Progenitor cell of endocrine pancreas (in vitro differentiated cells): ENCODE results near the gene CDH13. TPM values are rescaled to one million over a fixed set of nuclear protein-coding genes. Genes with fewer than 3 reads are reported as not detected.

Experiments
- DNase-seq: peaks from one replicate; pipeline ENCODE4 v3.0.0; 2021; ENCODE audit warnings: low spot score; ENCODE audit not compliant: unreplicated experiment
- H3K27ac Mint-ChIP-seq: 2 replicates; pipeline ENCODE4 v1.8.0; 2021; ENCODE audit warnings: mild to moderate bottlenecking, moderate library complexity, mixed read lengths
- H3K27me3 Mint-ChIP-seq: 2 replicates; pipeline ENCODE4 v1.8.0; 2021; ENCODE audit warnings: mixed read lengths
- H3K36me3 Mint-ChIP-seq: 2 replicates; pipeline ENCODE4 v1.8.0; 2022; ENCODE audit warnings: mixed read lengths; ENCODE audit not compliant: insufficient read depth
- H3K4me1 Mint-ChIP-seq: 2 replicates; pipeline ENCODE4 v1.8.0; 2021; ENCODE audit warnings: low read depth, mixed read lengths
- H3K4me3 Mint-ChIP-seq: 2 replicates; pipeline ENCODE4 v1.8.0; 2021; ENCODE audit warnings: low read depth, mild to moderate bottlenecking, moderate library complexity, mixed read lengths
- H3K9me3 Mint-ChIP-seq: 2 replicates; pipeline ENCODE4 v1.8.0; 2021; ENCODE audit warnings: low read depth, mixed read lengths
- CTCF ChIP-seq: fragments of 200-600 bp; sonication (generic); IDR thresholded peaks from one replicate; pipeline ENCODE4 v1.5.0; 2021; ENCODE audit warnings: antibody characterized with exemption, mild to moderate bottlenecking; ENCODE audit not compliant: unreplicated experiment
- total RNA-seq: library from RNA; stranded (reverse); gene quantifications from 2 replicates; pipeline ENCODE4 v1.2.1, GENCODE V29; 2021

Gene CDH13
- total RNA-seq, 1 donor from 2014 or later: 0.38 TPM

- H3K4me1 Mint-ChIP-seq: no peaks in the 10 kb centered on the region
Observed at GRCh38 chr16:83680980-83681379, 1054.2 kb downstream of the CDH13 start.

GRCh38 chr16:83681381-83681956, 1054.7 kb downstream of the CDH13 start:
- TF ChIP-seq CTCF: no peak
- peaks cover 20% of the 10 kb centered on the region for H3K27me3 Mint-ChIP-seq
- no peak for DNase-seq
- no peaks in the 10 kb centered on the region for H3K9me3 Mint-ChIP-seq
- no peaks in the 10 kb centered on the region for H3K36me3 Mint-ChIP-seq
- H3K4me3 Mint-ChIP-seq: no peak overlapping the region
- H3K4me1 Mint-ChIP-seq: no peaks in the 10 kb centered on the region
- no peak overlapping the region for H3K27ac Mint-ChIP-seq

More at GRCh38 chr16:83680980-83681379, 1054.2 kb downstream of the CDH13 start:
- no peak overlapping the region for H3K4me3 Mint-ChIP-seq
- DNase-seq: no peak
- peaks cover 24% of the 10 kb centered on the region for H3K27me3 Mint-ChIP-seq
- no peak for TF ChIP-seq CTCF
- no peaks in the 10 kb centered on the region for H3K36me3 Mint-ChIP-seq
- H3K27ac Mint-ChIP-seq: no peak overlapping the region
- H3K9me3 Mint-ChIP-seq: no peaks in the 10 kb centered on the region

- DNase-seq: no peak
- H3K9me3 Mint-ChIP-seq: no peaks in the 10 kb centered on the region
- H3K4me1 Mint-ChIP-seq: no peaks in the 10 kb centered on the region
- H3K36me3 Mint-ChIP-seq: no peaks in the 10 kb centered on the region
- peaks cover 20% of the 10 kb centered on the region for H3K27me3 Mint-ChIP-seq
- H3K27ac Mint-ChIP-seq: no peak overlapping the region
- no peak overlapping the region for H3K4me3 Mint-ChIP-seq
- TF ChIP-seq CTCF: no peak
Observed at GRCh38 chr16:83682116-83682867, 1055.5 kb downstream of the CDH13 start.

- H3K4me3 Mint-ChIP-seq: no peak overlapping the region
- TF ChIP-seq CTCF: no peak
- no peaks in the 10 kb centered on the region for H3K9me3 Mint-ChIP-seq
- no peak overlapping the region for H3K27ac Mint-ChIP-seq
- H3K4me1 Mint-ChIP-seq: no peaks in the 10 kb centered on the region
- no peak for DNase-seq
- no peaks in the 10 kb centered on the region for H3K36me3 Mint-ChIP-seq
- peaks cover 20% of the 10 kb centered on the region for H3K27me3 Mint-ChIP-seq
Observed at GRCh38 chr16:83682868-83683235, 1056.1 kb downstream of the CDH13 start.

GRCh38 chr16:83685615-83686165, 1058.9 kb downstream of the CDH13 start:
- Mint-ChIP-seq H3K4me1 (no peaks in the 10 kb centered on the region), H3K9me3 (no peaks in the 10 kb centered on the region), H3K4me3 (no peak overlapping the region), H3K27ac (no peak overlapping the region), H3K27me3 (peaks cover 17% of the 10 kb centered on the region), H3K36me3 (no peaks in the 10 kb centered on the region)
- no peak for TF ChIP-seq CTCF
- DNase-seq: no peak
